Brain pericyte (primary cell): ENCODE data around the gene HAVCR1.
"Not testable (repeated sequence)": the region's sequence is repeated elsewhere in the genome, so short reads cannot be mapped to it uniquely, and the experiment has no call there.

Experiments
- DNase-seq: peaks from one replicate; pipeline ENCODE4 v3.0.0-alpha.2; 2012; ENCODE audit warnings: low read depth, low spot score

Gene HAVCR1

DNA sequence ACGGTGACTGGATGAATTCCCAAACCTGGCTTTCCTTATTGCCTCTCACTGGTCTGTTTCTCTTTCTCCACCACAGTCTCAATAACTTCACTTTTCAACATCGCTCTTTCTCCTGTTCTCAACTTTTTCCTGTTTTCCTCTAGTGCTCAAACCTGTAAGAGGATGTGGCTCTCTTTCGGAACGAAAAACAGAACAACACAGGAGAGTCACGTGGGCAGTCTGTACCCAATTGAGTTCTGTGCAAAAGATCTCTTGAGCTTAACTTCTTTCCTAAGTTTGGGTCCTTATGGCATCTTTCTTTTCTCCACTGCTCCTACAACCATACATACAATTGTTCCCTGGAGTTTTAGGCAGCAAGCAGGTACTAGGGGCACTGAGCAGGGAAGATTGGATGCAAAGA, 8.9 kb downstream of the HAVCR1 start:
- DNase-seq: no peak

DNA sequence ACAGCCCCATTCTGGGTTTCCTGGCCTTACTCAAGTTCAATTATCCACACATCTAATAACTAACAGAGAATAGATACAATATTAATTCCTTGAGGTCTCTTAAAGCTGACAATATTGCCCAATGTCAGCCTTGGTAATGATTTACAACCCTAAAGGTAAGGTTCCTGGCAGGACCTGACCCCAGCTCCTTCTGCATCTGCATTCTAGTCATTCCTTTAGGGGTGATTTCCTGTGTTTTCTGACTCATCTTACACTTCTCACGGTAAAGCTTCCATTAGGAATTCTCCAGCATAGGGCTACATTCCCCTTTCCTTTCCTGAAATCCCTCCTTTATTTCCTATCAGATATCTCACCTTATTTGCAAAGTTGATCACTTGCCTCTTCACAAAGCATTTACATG, 9.3 kb downstream of the HAVCR1 start:
- DNase-seq: no peak

DNA sequence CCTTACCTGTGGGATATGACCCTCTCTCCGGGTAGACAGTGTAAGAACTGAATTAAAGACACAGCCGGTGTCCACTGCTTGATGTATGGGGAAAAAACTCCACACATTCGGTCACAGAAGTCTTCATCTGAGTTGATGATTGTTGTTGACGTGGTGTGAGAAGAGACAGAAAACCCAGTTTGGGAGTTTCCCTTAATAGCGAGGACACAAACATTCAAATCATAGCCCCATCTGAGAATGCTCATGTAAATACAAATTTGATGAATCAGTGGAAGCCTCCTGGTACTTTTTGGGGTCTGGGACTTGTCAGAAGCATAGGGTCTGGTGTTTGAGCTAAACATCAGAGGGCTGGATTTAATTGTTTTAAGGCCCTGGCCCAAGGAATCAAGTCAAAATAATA, 11.0 kb downstream of the HAVCR1 start:
- DNase-seq: no peak

- not testable (repeated sequence) for DNase-seq
Observed at GRCh38 chr5:157047016-157047415, 11.9 kb downstream of the HAVCR1 start.

DNA sequence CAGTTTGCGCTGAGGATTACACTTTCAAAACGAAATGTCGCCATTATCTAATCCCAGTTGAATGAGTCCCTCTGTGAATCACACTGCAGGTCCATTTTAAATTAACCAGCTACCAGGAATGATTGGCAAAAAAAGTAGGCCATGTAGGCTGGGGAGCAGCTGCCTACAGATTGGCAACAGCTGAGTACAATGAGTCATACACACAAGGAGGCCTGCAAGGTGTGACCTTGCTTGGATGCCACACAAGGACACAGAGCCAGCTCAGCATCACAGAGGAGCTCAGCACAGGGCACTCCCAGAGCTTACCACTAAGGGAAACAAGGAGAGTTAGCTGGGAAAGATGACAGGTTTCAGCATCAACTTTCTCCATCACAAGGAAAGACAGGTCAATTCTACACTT, 12.9 kb downstream of the HAVCR1 start:
- DNase-seq: no peak

DNA sequence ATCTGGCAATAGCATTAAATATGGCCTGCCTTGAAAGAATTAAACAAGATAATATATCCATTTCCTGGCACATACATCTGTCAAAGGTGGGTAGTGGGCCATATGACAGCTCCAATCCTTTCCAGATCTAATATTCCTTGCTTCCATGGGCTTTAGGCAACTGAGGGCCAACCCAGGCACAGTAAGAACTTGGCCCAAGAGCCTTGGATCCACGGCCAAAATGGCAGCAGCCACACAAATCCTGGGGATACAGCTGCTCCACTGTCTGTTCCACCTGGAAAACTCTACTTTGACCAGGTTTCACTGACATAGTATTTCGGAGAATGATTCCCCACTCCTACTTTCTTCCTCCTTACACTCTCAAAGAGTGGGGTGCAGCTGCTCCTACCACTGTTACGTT, 13.3 kb downstream of the HAVCR1 start:
- DNase-seq: no peak

DNA sequence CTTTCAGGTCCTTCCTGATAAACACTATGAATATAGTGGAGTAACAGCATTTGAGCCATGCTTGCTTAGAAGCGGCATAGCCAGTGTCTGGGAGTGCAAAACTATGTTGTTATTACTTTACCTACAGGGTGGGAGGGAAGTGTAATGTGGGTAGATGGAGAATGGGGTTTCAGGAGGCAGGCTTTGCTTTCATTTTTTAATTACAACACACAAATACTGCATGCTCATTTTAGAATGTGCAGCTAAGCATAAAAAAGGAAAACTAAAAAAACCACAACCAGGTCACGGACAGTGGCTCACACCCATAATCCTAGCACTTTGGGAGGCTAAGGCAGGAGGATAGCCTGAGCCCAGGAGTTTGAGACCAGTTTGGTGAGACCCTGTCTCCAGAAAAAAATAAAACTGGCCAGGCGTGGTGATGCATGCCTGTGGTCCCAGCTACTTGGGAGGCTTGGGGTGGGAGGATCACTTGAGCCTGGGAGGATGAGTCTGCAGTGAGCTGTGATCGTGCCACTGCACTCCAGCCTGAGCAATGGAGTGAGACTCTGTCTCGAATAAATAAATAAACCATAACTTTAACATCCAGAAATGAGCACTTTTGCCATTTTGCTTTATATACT, 20.2 kb downstream of the HAVCR1 start:
- no peak for DNase-seq

GRCh38 chr5:157034106-157035072, 24.5 kb downstream of the HAVCR1 start:
- DNase-seq: not testable (repeated sequence)

DNA sequence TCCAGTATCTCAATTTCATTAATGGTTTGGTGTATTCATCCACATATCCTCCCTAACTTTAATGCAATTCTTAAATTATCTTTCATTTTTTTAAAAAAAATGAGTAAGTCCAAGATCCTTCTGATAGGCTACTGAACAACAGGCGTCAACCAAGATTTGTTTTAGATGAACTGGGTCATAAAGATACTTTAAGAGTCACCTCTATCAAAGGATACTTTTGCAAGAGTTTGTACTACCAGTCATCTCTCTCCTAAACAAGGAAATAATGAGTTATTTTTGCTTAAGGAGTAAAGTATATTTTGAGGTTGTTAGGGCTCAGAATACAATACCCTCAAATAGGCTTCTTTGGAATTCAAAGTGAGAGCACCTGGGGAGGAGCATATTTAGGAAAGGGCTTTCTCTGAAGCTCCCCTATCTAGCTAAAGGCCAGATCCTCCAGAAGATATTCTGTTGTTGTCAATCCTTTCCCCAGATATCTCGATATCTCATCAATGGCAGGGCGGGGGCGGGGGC, 25.8 kb downstream of the HAVCR1 start:
- no peak for DNase-seq

GRCh38 chr5:157030692-157031091, 28.2 kb downstream of the HAVCR1 start:
- no peak for DNase-seq

GRCh38 chr5:157029457-157029856, 29.5 kb downstream of the HAVCR1 start:
- no peak for DNase-seq

DNA sequence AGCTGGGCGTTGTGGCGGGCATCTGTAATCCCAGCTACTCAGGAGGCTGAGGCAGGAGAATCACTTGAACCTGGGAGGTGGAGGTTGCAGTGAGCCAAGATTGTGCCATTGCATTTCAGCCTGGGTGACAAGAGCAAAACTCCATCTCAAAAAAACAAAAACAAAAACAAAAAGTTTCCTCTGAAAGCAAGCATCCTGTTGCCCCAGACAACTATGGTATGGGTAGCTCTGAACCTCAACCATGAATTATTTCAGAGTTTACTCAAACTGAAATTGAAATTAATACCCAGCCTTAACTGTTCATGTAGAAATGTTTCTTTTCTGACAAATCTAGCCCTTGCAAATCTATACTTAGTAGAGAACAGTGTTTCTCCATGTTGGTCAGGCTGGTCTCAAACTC, 31.3 kb downstream of the HAVCR1 start:
- DNase-seq: not testable (repeated sequence)

- no peak for DNase-seq
Observed at GRCh38 chr5:157026789-157027424, 32.0 kb downstream of the HAVCR1 start.

DNA sequence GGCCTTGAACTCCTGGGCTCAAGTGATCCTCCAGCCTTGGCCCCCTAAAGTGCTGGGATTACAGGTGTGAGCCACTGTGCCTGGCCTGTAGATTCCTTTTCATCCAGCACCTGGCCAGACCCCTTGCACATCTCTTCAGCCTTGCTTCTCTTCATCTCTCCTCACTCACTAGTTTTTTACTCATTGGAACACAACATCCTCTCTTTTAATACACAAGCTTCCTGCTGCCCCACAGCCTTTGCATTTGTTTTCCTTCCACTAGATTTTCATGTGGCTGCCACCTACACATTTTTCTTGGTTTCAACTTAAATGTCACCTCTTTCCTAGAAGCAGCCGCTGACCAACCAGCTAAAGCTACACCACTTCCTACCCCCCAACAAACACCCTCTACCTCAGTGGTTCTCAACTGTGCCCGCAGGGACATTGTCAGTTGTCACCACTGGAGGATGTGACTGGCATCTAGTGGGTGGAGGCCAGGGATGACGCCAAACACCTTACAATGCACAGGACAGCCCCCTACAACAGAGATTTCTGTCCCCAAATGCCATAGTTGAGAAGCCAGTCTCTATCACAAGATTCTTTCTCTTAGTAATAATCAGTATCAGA, 33.7 kb downstream of the HAVCR1 start:
- DNase-seq: no peak

GRCh38 chr5:157024208-157024959, 34.5 kb downstream of the HAVCR1 start:
- no peak for DNase-seq

DNA sequence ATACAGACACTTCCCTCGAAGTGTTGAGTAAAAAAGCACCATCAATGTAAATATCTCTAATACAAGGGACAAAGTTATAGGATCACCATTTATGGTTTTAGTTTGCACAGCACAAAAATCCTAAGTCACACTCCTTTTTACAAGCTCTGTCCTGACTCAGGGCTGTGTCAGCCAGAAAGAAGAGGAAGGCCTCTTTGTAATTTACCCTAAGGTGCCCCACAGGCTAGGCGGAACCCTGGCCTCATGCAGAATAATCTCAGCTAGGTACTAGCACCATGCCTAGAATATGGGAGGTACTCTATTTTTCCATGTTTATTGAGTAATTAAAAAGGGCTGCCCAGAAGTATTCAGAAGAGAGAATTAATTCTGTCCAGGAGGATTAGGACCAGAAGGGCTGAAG, 36.9 kb downstream of the HAVCR1 start:
- no peak for DNase-seq

- DNase-seq: no peak
Observed at GRCh38 chr5:157020511-157021222, 38.2 kb downstream of the HAVCR1 start.

- no peak for DNase-seq
Observed at GRCh38 chr5:157020002-157020401, 38.9 kb downstream of the HAVCR1 start.

DNA sequence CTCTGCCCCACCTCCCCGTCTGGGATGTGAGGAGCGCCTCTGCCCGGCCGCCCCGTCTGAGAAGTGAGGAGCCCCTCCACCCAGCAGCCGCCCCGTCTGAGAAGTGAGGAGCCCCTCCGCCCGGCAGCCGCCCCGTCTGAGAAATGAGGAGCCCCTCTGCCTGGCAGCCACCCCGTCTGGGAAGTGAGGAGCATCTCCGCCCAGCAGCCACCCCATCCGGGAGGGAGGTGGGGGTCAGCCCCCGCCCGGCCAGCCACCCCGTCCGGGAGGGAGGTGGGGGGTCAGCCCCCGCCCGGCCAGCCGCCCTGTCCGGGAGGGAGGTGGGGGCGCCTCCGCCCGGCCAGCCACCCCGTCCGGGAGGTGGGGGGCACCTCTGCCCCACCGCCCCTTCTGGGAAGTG, 44.8 kb downstream of the HAVCR1 start:
- DNase-seq: not testable (repeated sequence)

GRCh38 chr5:157006262-157006661, 52.7 kb downstream of the HAVCR1 start:
- no peak for DNase-seq
